Activated CD4-positive, alpha-beta T cell treated with anti-CD3 and anti-CD28 coated beads, Interleukin-10, Interleukin-2, amounts not matched to agents 100 ng/mL and 50 ng/mL, durations not matched to agents 16 hours and 8 hours (primary cell): ENCODE measurements around the gene SMOC2.
"Not testable (repeated sequence)": the region's sequence is repeated elsewhere in the genome, so short reads cannot be mapped to it uniquely, and the experiment has no call there.

Experiments used
- DNase-seq: peaks from one replicate; pipeline ENCODE4 v3.0.0-alpha.2; 2020

The SMOC2 gene

DNA sequence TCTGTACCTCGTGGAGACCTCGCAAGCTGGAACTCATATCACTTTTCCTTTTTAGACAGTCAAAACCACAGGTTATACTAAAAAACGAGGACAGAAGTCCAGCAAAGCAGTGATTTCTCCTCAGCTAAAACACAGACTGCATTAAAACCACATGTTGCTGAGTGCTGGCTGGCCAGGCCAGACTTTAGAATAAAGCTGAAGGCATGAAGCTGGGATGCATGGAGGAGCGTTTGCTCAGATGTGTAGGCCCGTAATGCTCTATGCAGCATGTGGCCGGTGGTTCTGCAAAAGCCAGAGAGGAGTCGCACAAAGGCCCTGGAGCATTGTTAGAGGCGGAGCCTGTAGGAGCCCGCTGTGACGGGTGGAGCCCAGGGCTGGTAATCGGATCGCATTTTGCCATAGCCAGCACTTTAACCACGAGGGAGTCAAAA is 83.6 kb downstream of the SMOC2 start:
- no peak for DNase-seq

DNA sequence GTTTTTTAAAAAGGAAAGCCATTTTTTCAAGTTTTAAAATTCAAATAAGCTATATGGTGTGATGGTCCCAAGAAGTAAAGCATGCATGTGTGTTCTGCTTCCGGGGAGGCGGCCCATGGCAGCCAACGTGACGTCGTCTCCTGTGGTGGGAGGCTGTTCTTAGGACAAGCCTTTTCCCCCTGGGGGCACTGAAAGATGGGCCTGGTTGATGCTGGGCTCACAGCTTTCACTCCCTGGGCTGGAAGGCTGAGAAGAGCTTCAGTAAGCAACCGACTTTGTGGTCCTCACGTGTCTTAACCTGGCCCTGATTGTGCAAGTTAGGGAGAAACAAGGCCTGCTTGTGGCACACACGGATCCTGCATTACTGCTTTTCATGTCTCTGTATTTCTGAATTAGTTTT is 84.1 kb downstream of the SMOC2 start:
- no peak for DNase-seq

DNA sequence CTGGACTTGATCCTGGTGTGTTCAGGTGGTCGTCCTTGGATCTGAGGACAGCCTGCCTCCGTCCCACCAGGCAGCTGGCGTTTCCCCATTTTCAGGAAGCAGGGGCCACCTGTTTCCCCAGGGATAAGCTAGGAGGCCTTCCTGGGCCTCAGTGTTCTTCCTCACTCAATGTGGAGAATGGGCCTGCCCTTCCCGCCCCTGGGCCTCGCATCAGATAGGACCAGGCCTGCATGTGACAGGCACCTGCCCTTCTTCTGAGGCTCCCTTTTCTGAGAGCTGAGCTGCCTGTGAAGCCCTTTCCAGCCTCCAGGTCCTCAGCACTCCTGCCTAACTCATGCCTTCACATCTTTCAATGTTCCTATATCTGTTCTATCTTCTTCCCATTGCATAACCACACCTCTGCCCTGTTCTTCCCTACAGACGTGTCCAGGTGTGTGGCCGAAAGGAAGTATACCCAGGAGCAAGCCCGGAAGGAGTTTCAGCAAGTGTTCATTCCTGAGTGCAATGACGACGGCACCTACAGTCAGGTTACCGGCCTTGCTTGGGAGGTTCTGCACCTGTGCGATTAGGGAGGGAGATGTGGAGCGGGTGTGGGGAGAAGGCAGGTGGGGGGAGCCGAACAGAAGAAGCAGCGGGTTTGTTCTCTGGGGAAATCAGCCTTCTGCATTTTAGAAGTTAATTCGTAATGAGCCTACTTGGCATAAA is 85.1 kb downstream of the SMOC2 start:
- no peak for DNase-seq

DNA sequence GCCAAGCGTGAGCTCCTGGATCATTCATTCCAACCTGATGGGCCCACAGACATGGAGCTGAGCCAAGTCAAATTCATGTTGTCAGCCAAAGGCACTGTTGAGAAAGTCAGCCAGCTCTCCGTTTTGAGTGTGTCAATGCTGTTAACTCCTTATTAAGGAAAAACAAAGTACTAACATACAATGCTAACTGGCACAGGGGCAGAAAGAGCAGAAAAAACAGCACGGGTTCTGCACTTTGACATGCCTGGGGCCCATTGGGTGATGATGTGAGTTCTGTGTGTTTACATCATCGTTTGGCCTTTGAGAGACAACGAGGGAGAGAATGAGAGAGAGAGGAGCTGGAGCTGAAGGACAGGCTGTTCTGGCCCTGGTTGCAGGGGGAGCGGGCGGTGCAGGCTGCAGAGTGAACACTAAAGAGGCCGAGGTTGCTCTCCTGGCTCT is 85.9 kb downstream of the SMOC2 start:
- DNase-seq: no peak

DNA sequence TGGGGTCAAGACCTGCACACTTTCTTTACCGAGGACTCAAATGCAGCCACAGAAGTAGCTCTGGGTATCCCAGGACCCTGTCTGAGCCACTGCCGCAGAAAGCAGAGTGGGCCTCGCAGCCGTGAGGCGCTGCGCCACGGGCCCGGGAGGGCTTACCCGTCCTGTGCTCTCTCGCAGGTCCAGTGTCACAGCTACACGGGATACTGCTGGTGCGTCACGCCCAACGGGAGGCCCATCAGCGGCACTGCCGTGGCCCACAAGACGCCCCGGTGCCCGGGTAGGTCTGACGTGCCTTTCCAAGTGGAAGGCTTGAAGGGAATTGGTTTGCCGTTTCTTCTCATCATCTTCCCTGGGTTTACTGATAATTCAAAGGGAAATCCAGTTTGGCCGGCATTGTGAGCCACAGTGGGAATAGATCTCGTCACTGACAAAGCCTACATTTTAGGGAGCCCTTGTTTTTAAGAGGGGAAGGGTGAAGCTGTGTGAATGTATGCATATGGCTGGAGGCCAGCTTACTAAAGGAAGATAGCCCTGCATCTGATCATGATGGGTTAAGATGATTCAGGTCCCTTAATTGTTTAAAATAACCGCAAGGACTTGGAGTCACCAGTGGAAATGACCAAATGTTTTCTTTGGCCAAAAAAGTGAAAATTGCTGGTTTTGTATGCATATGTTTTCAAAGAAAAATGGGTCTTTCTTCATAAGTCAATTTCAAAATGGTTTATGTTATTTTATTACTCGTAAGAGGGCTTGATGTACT is 86.6 kb downstream of the SMOC2 start:
- DNase-seq: no peak

DNA sequence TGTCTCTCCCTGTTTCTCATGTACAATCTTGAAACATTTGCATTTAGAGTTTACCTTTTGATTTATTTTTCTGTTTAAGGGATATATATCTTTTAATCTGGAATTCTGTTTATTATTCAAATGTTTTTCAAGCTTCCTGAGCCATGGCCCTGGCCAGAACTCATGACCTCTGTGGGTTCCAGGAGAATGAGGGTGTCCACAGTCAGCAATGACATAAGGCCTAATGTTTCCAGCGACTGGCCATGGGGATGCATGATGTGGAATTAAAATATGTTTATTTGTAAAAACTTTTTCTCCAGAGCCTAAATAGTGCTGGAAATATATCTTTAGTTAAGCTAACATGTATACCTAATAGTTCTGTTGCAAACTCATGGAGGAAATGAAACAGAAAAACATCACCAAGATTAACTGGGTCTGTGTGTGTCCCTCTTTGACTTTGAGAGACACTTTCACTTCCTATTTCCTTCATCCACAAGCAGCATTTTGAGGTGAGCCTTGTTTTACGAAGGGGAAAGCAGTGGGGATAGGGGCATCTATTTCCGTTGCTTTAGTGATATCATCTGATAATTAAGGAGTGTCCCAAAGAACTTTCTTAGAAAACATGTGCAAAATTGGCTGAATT is 87.6 kb downstream of the SMOC2 start:
- no peak for DNase-seq

DNA sequence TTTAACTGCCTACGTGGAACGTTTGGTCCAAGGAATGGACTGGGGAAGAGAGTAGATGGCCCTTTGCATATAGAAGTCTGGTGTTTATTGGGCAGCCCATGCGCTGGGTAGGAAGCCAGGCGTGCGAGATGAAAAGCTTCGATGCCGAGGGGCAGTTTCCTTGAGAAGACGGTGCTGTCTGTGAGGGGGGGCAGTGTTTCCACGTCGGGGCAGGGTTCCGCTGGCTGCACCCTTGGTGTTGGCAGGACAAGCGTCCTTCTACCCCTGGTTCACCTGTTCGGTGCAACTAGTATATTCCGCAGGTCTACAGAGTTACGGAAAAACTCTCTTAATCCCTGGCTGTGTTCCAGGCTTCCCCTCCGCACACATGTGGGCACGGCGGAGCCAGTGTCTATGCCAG is 88.2 kb downstream of the SMOC2 start:
- DNase-seq: no peak

DNA sequence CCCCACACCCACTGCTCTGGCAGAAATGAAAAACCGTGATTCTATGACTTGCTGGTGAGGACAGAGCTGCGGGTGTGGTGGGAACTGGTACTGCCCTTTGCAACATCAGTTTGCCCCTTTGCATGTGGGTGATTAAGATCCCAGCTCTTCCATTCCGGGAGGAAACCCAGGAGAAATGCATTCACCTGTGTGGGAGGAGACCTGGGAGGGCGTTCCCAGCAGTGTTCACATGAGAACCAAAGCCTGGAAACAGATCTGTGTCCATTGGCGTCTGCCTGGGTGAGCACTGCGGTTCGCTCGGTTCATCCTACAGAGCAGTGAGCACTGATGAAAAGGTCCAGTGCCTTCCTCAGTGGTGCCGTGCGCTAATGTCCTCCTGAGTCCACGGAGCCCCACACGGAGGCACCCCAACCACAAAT is 89.7 kb downstream of the SMOC2 start:
- no peak for DNase-seq

DNA sequence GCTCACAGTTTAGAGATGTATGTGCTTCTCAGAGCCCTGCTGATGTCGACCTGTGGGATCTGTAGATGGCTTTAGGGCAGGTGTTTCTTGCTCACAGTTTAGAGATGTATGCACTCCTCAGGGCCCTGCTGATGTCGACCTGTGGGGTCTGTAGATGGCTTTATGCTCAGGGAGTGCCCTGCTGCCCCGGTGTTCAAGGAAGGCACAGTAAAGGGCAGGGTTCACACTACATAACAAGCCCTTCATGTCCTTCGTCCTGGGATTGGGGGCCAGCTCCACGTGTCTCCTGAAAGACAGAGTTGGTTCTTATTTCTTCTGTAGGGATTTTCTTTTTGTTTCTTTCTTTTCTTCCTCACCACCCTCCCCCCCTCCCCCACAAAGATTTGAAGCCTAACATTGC is 91.1 kb downstream of the SMOC2 start:
- no peak for DNase-seq

DNA sequence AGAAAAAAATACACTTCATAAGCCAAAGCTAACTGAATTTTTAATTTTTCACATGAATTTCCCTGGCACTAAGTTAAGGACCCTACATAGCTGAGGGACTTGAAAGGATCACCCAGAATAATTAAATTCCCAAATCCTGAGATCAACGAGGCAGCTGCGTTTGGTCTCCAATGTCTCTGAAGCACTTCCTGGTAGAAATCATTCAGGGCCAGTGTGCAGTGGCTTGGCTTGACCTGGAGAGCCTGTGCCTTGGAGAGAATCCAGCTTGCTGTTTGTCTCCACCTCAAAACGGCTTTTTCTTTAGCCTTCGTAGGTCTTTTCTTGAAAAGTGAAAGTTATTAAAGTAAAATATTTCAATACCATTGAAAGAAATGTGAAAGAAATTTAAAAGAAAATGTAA is 92.4 kb downstream of the SMOC2 start:
- no peak for DNase-seq

DNA sequence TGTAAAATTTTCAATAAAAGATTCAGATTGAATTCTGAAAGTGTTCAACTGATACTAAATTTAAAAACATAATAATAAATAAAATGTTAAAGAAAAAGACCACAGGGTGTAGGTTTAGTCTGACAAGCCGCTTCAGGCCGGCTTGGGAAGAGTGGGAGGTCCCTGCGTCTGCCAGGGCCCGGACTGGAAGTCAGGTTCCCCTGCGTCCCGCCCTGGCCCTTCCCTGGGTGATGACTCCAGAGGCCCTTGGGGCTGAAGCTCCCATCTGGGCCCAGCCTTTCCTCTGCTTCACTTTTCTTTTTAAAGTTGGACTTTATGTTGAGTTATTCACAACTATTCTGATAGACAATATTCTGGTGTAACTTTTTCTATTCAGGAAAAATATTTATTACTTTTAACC is 93.3 kb downstream of the SMOC2 start:
- no peak for DNase-seq

DNA sequence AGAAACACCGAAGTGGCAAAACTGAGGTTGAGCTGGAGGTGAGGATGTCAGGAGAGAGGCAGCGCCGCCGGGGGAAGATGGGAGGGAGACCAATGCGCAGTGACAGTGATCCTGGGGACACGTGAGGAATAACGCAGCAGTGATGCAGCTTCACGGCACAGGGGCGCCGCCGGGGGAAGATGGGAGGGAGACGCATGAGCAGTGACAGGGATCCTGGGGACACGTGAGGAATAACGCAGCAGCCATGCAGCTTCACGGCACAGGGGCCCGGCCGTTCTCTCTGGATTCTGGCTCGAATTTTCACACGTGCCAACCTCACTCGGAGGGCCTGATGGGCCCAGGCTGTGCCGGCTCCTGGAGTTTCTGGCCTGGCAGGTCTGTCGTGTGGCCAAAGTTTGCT is 94.7 kb downstream of the SMOC2 start:
- no peak for DNase-seq

DNA sequence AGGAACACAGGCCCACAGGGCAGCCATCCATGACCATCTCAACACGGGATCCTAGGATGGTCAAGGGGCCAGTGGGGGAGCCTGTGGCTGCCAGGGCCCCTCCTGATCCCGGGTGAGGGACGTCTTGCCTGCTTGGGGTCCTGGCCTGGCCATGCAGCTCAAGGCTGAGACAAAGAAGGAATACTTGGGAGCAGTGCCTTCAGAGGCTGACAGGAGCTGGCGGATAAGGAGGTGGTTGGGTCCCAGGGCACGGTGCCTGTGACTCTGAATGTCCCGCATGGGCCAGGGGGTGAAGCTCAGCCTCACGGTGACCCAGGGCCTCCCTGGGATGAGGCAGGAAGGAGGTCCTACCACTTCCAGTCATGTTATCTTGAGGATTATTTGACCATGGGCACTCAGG is 95.2 kb downstream of the SMOC2 start:
- no peak for DNase-seq

DNA sequence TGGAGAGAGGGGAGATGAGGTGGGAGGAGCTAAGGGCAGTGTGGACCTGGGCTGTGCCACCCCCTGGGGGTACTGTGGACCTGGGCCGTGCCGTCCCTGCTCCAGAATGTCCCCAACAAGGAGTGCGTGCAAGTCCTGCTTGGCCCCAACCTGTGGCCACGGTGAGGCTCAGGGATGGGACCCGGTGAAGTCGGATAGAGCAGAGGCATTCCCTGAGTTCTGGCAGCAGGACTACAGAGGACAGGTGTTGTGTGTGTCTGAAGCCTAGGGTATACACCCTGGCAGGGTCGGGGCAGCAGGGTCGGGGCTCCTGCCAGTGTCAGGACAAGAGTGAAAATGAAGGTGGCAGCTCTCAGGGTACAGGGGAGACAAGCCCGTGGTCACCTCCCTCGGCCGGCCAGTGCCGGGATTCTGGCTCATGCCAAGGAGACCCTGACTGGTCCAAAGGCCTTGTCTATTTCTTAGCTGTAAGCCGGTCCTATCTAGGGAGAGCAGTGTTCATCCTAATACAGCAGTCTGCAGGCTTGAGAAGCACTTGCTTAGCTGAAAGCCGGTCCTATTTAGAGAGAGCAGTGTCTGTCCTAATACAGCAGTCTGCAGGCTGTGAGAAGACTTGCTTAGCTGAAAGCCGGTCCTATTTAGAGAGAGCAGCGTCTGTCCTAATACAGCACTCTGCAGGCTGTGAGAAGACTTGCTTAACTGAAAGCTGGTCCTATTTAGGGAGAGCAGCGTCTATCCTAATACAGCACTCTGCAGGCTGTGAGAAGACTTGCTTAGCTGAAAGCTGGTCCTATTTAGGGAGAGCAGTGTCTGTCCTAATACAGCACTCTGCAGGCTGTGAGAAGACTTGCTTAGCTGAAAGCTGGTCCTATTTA is 95.9 kb downstream of the SMOC2 start:
- DNase-seq: no peak

DNA sequence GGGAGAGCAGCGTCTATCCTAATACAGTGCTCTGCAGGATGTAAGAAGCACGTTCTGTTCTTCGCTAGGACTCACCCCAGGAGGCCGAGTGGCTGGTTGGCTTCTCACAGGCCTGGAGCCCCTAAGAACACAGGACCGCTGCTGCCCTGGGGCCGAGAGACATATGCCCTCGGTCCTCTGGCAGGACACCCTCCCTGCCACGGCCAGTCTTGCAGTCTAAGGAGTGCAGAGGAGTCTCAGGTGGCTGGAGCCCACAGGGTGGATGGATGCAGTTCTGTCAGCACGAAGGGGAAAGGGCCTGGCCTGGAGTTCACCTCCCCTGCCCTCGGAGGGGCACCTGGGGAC is 96.5 kb downstream of the SMOC2 start:
- DNase-seq: no peak

DNA sequence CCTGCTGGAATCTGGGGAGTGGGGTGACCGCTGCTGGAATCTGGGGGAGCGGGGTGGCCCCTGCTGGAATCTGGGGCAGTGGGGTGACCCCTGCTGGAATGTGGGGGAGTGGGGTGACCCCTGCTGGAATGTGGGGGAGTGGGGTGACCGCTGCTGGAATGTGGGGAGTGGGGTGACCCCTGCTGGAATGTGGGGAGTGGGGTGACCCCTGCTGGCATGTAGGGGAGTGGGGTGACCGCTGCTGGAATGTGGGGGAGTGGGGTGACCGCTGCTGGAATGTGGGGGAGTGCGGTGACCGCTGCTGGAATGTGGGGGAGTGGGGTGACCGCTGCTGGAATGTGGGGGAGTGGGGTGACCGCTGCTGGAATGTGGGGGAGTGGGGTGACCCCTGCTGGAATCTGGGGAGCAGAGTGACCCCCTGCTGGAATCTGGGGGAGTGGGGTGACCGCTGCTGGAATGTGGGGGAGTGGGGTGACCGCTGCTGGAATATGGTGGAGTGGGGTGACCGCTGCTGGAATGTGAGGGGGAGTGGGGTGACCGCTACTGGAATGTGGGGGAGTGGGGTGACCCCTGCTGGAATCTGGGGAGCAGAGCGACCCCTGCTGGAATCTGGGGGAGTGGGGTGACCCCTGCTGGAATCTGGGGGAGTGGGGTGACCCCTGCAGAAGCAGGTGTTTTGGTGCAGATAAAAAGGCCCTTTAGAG is 97.4 kb downstream of the SMOC2 start:
- DNase-seq: not testable (repeated sequence)

DNA sequence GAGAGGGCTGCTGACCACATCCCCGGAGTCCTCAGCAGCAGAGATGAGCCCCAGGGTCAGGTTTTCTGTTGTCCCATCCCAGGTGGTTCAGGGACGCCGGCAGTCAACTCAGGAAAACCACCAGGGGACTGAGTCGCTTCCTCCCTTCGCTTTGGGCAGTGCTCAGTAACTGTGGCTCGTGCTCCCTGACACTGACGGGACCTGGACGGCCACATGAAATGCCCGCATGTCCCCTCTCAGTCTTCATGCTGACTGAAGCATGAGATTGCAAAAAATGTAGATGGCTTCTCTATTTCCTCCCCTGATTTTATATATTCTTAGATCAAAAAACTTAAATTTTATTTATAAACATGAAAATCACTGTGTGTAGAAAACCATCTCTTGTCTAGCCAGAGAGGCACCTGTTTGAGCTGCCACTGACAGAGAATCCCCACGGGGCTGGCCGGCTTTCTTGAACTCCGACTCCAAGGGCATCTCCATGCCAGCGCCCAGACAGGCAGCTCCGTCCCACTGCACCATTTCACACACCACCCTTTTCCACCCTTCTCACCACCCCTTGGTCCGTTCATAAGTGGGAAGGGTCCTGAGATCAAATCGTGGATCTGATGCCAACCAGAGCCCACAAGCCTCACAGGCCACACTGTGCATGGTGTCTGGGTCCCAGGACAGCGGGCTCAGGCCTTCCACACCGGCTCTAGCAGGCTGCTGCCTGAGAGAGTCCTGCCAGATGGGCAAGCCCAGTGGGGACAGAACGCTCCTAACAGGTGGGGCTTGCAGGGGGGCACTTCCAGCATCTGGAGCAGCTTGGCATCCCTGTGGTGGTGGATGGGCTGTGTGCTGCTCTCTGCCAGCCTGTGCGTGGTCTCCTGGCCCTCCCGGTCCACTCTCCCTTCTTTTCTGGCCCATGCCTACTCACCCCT is 98.2 kb downstream of the SMOC2 start:
- no peak for DNase-seq

DNA sequence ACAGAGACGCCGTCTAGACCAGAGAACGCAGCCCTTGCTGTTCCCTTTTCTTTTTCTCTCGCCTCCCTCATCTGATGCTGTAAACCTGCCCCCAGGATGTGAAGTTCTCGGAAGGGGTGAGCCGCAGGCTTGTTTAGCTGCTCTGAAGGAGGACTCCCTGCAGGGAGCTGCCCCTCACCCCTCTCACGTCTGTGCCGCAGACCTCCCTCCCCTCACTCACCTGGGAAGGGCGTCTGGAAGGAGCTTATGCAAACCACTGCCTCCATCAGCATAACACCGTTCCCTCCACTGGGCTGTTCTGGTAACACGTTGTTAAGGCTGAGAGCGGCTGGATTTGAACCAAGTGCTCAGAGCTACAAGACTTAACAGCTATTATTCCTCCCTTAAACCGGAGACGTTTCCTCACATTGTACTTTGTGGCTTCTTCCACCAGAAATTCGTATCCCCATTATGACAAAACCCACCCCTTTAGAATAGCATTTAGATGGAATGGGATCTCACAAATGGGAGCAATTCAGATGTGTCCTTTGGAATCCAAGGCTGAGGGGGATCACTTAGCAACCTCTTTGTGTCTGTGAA is 99.8 kb downstream of the SMOC2 start:
- no peak for DNase-seq

DNA sequence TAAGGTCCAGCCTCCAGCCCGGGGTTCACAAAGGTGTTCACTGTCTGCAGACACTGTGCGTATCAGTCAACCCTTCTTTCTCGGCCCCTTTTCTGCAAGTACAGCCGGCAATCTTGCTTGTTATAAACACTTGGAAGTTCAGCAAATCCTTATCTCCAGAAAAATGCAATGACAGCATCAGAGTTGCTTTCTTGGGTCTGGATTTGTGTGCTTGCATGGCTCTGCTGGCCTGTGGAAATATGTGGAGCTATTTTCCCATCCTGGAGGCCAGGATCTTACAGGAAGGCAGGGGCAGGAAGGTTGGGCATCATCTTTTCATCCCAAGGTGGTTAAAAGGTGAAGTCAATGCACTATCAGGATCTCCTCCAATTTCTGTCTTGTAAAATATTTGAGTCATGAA is 100.3 kb downstream of the SMOC2 start:
- DNase-seq: no peak

DNA sequence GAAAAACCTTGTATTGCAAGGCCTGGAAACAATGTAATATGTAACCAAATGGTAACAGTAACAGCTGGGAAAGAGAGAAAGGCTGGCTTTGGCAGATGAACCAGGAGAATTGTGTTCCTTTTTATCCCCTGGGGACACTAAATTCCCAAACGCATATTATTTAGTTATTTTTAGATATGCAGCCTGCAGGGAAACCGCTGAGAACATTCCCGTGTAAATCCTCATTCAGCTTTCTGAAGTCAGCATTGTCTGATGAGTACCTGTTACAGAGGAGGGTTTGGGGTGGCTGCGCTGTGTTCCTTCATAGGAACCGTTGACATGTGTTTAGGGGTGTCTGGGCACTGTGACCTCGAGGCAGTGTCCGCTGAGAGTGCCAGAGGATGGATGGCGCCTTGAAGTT is 101.3 kb downstream of the SMOC2 start:
- no peak for DNase-seq

DNA sequence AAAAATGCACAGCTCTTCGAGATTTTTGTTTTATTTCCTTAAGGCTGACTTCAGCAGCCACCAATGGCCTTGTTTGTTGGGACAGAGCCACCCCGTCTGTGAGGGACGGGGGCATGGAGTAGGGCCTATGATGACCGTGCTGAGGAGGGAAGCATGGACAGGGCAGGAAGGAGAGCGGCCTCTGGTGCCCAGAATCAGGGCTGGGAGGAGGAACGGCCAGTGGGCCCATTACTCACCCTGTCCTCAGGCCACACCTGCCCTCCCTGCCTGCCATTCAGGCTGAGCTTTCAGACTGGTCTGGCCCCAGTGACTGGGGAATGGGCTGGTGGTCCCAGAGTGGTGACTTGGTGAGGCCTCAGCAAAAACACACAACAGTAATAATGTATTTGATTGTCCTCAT is 104.4 kb downstream of the SMOC2 start:
- DNase-seq: no peak
